GM20431 (cell line): ENCODE measurements around the gene CEP63.

Experiments
- in situ Hi-C: fragments of 300-500 bp; cut with MseI, MboI; formaldehyde crosslinking; loops from one replicate; pipeline ENCODE4 v1.15.0; 2020; ENCODE audit warnings: low sequenced_read_pairs; ENCODE audit not compliant: unreplicated experiment

CEP63 gene

GRCh38 chr3:134603480-134603879, 117.6 kb downstream of the CEP63 start:
- in situ Hi-C loops: loop anchor here (10.0 kb wide), 1 partner anchor 1291 kb away; no protein-coding TSS in a partner anchor

GRCh38 chr3:134603956-134604355, 118.1 kb downstream of the CEP63 start:
- in situ Hi-C loops: loop anchor here (10.0 kb wide), 1 partner anchor 1291 kb away; no protein-coding TSS in a partner anchor

GRCh38 chr3:134605556-134605955, 119.7 kb downstream of the CEP63 start:
- in situ Hi-C loops: loop anchor here (10.0 kb wide), 1 partner anchor 1289 kb away; no protein-coding TSS in a partner anchor

DNA sequence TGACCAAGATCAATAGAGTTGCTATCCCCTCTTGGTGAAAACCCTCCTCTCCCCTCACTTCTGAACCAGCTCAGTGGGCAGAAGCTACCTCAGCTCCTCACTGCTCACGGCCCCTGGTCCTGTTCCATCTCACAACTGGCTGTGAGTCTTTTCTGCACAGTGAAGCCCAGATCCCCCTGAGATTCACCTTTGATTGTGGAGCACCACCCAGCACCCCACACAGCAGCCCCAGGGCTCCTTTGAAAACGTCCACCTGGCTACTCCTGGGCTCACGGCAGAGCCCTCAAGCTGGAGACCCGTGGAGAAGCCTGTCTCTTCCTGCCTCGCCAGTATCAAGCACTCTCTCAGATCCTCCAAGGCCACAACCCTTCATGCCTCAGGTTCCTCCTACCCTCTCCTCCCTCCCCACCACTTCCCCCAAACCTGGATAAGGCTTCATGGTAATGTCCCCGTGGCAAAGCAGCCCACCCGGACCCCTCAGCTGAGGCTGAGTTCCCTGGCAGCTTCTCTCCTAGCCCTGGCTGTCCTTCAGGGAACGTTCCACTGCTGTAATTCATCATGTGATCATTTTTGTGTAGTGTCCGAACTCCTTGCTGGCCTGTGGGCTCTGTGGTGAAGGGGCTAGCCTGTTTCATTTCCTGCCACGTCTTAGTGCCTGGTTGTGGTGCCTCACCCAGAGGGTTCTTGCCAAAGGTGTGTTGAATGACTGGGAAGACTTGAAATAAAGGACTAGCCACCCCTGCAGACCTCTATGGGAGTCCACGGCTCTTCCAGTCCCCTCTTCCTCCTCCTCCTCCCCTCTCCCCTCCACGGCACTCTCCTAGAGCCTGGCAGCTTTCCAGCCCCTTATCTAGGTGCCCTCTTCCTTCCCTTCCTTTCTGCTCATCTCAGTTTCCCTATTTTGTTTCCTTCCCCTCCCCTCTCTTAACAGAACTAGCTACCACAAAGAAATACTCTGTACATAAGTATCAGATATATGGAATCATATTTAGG, 120.5 kb downstream of the CEP63 start:
- in situ Hi-C loops: loop anchor here (10.0 kb wide), 1 partner anchor 1288 kb away; no protein-coding TSS in a partner anchor

GRCh38 chr3:134607054-134608022, 121.5 kb downstream of the CEP63 start:
- in situ Hi-C loops: loop anchor here (10.0 kb wide), 1 partner anchor 1287 kb away; no protein-coding TSS in a partner anchor

DNA sequence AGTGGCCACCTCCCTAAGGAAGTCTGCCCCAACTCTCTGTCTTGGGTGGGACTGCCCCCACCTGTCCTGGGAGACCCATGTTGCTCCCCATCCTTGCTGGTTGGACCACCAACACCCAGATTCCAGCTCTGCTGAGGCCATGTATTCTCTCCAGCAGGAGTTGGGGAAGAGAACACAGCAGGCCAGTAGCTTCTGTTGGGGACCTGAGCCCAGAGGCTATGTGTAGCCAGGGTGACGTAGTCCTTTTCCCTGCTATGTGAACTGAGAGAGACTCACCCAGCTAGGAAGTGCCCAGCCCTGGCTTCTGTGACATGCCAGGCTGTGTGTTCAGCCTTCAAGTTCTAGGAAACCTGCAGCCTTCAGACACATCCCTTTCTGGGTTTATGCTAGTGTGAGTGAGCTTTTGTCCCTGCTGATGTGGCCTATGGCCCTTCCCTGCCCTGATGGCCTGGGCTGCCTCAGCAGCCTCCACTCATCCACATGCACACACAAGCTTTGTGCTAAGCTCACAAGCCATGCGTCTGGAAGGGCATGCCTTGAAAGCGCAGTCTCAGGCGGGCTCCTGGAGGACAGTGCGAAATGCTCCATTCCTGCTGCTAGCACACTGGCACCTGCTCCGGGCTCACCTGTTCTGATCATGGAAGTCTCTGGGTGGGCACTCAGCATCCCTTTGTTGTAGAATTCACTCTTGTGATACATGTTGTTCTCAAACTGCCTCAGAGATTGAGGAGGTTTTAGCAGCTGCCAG, 122.3 kb downstream of the CEP63 start:
- in situ Hi-C loops: loop anchor here (10.0 kb wide), 1 partner anchor 1287 kb away; no protein-coding TSS in a partner anchor

- in situ Hi-C loops: loop anchor here (10.0 kb wide), 1 partner anchor 1286 kb away; no protein-coding TSS in a partner anchor
These were observed 123.0 kb downstream of the CEP63 start for GRCh38 chr3:134608771-134609435.

- in situ Hi-C loops: loop anchor here (10.0 kb wide), 1 partner anchor 1285 kb away; no protein-coding TSS in a partner anchor
These were observed 124.1 kb downstream of the CEP63 start for GRCh38 chr3:134609821-134610431.

GRCh38 chr3:134610432-134611385, 124.9 kb downstream of the CEP63 start:
- in situ Hi-C loops: no loop called here

DNA sequence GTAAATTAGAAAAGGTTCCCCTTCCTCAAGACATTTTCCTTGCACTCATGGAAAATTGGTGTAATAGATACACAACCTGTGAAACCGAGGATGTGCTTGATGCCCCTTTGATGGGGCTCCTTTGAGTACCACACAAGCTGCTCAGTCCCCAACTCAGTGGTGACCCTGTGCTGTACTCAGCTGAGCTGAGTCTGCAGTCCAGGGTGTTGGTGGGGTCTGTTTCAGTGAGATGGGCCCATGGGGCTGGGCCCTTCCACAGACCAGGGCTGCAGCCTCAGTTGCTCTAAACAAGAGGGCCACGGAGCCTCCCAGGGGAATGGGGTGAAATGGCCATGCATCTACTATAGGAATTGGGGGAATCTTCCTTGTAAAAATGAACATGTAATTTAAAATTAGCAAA, 125.7 kb downstream of the CEP63 start:
- in situ Hi-C loops: no loop called here

DNA sequence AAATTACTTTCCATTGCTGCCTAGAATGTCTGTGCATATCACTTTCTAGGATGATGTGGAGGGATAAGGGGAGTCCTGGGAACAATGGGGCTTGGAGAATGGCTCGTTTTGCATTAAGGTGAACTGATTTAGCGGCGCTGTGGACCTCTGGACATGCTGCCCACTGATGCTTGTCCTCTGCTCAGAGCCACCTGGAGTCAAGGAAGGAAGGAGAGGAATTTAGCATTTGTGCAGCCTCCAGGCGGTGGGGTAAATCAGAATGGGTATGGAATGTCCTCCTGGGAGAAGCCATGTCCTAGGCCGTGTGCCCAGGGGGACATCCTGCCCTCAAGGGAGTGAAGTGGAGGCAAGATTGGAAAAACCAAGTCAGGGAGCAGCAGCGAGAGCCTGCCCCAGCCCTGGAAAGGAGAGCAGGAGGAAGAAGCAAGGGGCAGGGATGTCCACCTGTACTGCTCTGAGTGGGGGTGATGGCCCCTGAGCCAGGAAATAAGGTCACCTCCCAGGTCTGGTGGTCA, 127.2 kb downstream of the CEP63 start:
- in situ Hi-C loops: no loop called here

DNA sequence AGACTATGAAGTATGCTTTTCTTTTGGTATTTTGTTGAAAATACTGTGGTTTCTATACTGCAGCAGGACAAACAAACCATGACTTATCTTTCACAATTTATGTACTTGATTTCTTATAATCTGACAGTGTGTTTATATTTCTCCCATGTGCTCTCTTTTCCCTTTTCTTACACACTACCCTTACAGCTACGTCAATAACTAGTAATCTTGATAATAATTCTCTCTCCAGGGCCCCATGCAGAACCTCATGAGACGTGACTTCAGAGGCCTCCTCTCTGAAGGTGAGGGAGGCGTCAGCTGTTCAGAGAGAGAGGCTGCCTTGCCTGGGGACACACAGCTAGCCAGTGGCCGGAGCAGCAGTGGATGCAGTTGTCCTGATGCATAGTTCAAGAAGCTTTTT, 129.1 kb downstream of the CEP63 start:
- in situ Hi-C loops: no loop called here

DNA sequence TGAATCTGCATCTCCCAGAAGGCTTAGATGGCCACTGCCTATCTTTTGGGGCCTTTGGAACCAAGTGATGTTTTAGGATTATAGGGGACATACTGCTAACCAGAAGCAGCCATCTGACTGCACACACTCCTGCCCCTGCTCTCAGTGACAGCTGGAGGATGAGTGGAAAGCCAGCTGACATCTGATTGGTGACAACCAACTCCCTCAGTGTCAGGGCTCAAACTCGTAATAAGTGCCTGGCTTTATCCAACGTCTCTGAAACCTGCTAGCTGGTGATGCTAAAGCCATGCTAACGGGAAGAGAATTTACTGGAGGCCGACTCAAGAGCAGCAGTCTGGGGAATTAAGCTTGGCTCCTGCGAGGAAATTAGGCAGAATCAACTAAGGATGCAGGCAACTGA, 129.9 kb downstream of the CEP63 start:
- in situ Hi-C loops: no loop called here

- in situ Hi-C loops: no loop called here
These were observed 132.0 kb downstream of the CEP63 start for GRCh38 chr3:134617608-134618477.

DNA sequence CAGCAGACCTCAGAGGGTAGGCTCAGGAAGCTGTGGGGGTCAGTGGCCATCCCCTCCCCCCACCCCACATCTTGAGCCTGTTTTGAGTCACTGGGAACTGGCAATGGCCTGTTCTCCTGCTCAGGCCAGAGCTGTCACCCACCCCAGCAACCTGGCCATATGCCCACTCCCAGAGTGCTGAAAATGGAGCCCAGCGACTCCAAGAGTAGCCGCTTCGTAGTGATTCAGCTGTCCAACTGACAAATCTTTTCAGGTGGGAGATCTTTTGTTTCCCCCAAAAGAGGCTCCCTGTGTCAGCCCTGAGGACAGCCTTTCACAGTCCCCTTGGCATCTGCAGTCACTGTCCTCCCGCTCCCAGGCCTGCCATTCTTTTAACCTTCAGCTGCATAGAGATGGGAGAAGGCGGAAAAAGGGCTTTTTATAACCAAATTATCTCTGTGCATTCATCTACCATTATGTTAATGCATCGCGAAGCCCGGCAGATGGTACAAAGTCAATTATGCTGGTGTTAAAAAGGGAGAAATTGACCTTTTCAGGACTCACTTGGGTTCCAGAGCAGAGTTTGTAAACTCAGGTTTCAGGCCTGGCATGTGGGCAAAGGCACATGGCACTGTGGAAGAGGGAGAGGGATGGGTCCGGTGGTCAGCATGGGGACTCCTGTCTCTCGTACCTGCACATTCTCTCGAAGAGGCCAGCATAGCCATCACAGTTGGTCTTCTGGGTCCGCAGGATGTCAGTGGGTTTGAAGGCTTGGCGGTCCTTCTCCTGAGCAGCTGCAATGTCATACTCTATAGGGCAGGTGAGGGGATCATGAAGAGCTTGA, 132.8 kb downstream of the CEP63 start:
- in situ Hi-C loops: no loop called here

DNA sequence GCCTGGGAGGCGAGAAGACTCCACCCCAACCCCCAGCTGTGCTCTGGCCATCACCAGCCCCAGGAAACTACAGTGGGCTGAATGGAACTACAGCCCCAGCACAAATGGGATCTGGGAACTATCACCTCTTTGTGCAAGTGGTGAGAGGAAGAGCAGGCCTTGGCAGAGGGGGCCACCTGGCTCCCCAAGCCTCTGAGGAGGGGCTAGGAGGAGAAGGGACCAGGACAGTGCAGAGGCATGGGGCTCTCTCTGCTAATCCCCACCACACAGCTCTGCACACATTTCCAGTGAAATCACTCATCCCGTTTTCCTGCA, 133.4 kb downstream of the CEP63 start:
- in situ Hi-C loops: no loop called here
